HCT116 (cell line): ENCODE measurements around the gene ACSM5. TPM values are rescaled to one million over a fixed set of nuclear protein-coding genes. Genes with fewer than 3 reads are reported as not detected.

ENCODE experiments used
- ATAC-seq: fragments of 200-7000 bp; cut with Tn5 transposase; 2 replicates; pipeline ENCODE4 v1.9.1; 2020; ENCODE audit warnings: mild to moderate bottlenecking, moderate library complexity
- BruUV-seq: library from RNA; stranded (reverse); fragments of 400-500 nt; replicated peaks from 2 replicates; lab custom pipeline; 2021; lab: Mats Ljungman, UMichigan
- CTCF ChIA-PET: fragments of 300-600 bp; sonication (Branson Sonifier 250); formaldehyde crosslinking; loops from one replicate; lab custom pipeline; 2021; ENCODE audit warnings: antibody characterized with exemption; lab: Charles Lee
- POLR2A ChIA-PET: fragments of 300-600, 350-600 bp; sonication (Branson Sonifier 250); formaldehyde crosslinking; loops from one replicate; lab custom pipeline; 2021; ENCODE audit warnings: antibody characterized with exemption; lab: Charles Lee
- RAD21 ChIA-PET, 2 experiments: fragments of 300-600 bp; sonication (Branson Sonifier 250); formaldehyde crosslinking; loops; one replicate each; lab custom pipeline; 2023; ENCODE audit warnings: low total read pairs in 2 of 2; ENCODE audit not compliant: uncharacterized antibody in 2 of 2, unreplicated experiment in 2 of 2, low non-redundant PET in 1 of 2; lab: Charles Lee
- DNase-seq: peaks from one replicate; pipeline ENCODE4 v3.0.0-alpha.2; 2010; ENCODE audit warnings: low read depth, low spot score
- H2AFZ ChIP-seq: fragments of 200-600 bp; shearing (Covaris generic), sonication (generic); 2 replicates; pipeline ENCODE4 v1.6.1; 2017; ENCODE audit warnings: low read depth, mixed run types, mixed read lengths, antibody characterized with exemption, low read length; ENCODE audit not compliant: poor library complexity, severe bottlenecking
- H3K27ac ChIP-seq: 2 replicates; pipeline ENCODE4 v1.5.1; 2012; ENCODE audit warnings: low read depth, low read length
- H3K27me3 ChIP-seq: fragments of 200-600 bp; sonication (generic); 2 replicates; pipeline ENCODE4 v1.6.1; 2016; ENCODE audit warnings: mixed run types, low read length, mixed read lengths; ENCODE audit not compliant: insufficient read depth
- H3K36me3 ChIP-seq, 2 experiments: fragments of 200-500 bp in 1 of 2; fragments of 200-600 bp in 1 of 2; sonication (Bioruptor generic) in 1 of 2; sonication (generic) in 1 of 2; 2 replicates each; pipeline versions ENCODE4 v1.5.1 to v1.6.1; 2014 to 2016; ENCODE audit warnings: low read length in 2 of 2, inconsistent platforms in 1 of 2, mixed read lengths in 1 of 2, mixed run types in 1 of 2; ENCODE audit not compliant: insufficient read depth in 2 of 2, control insufficient read depth in 1 of 2
- H3K4me1 ChIP-seq, 2 experiments: fragments of 200-600 bp in 1 of 2; sonication (generic) in 1 of 2; 2 replicates each; pipeline versions ENCODE4 v1.5.1 to v1.6.1; 2012 to 2017; ENCODE audit warnings: low read length in 2 of 2, inconsistent platforms in 1 of 2, mild to moderate bottlenecking in 1 of 2, mixed read lengths in 1 of 2, mixed run types in 1 of 2, moderate library complexity in 1 of 2; ENCODE audit not compliant: insufficient read depth in 2 of 2, control insufficient read depth in 1 of 2
- H3K4me2 ChIP-seq: fragments of 200-600 bp; sonication (generic); 2 replicates; pipeline ENCODE4 v1.6.1; 2017; ENCODE audit warnings: mixed run types, low read length, mixed read lengths
- H3K4me3 ChIP-seq, 2 experiments: fragments of 200-600 bp in 1 of 2; sonication (generic) in 1 of 2; replicated peaks in 1 of 2; 2 replicates each; pipeline ENCODE4 v1.5.1; 2011 to 2016; ENCODE audit warnings: low read length in 2 of 2, control low read depth in 1 of 2, low read depth in 1 of 2, mild to moderate bottlenecking in 1 of 2, mixed read lengths in 1 of 2, mixed run types in 1 of 2
- H3K79me2 ChIP-seq: fragments of 200-600 bp; sonication (generic); 2 replicates; pipeline ENCODE4 v1.6.1; 2017; ENCODE audit warnings: mild to moderate bottlenecking, mixed run types, low read length, moderate library complexity, mixed read lengths; ENCODE audit not compliant: insufficient read depth
- H3K9ac ChIP-seq: fragments of 200-600 bp; sonication (generic); 2 replicates; pipeline ENCODE4 v1.6.1; 2016; ENCODE audit warnings: low read length, mixed read lengths
- H3K9me2 ChIP-seq: fragments of 200-600 bp; sonication (generic), shearing (Covaris generic); 2 replicates; pipeline ENCODE4 v1.6.1; 2017; ENCODE audit warnings: mixed run types, mild to moderate bottlenecking, moderate library complexity; ENCODE audit not compliant: insufficient read depth
- H3K9me3 ChIP-seq, 2 experiments: fragments of 200-500 bp in 1 of 2; fragments of 200-600 bp in 1 of 2; sonication (Bioruptor generic) in 1 of 2; sonication (generic) in 1 of 2; 2 replicates each; pipeline ENCODE4 v1.6.1; 2014 to 2017; ENCODE audit warnings: low read length in 2 of 2, mixed read lengths in 2 of 2, inconsistent platforms in 1 of 2, low read depth in 1 of 2, mild to moderate bottlenecking in 1 of 2, mixed run types in 1 of 2, moderate library complexity in 1 of 2; ENCODE audit not compliant: control insufficient read depth in 1 of 2, insufficient read depth in 1 of 2
- H4K20me1 ChIP-seq: fragments of 200-600 bp; sonication (generic), shearing (Covaris generic); 2 replicates; pipeline ENCODE4 v1.6.1; 2017; ENCODE audit warnings: mixed run types, mild to moderate bottlenecking, moderate library complexity; ENCODE audit not compliant: insufficient read depth
- ATF3 ChIP-seq: IDR thresholded peaks from 2 replicates; pipeline ENCODE4 v1.6.1; 2012
- CBX3 ChIP-seq: IDR thresholded peaks from 2 replicates; pipeline ENCODE4 v1.6.1; 2012; ENCODE audit warnings: low read depth
- ELF1 ChIP-seq: IDR thresholded peaks from 2 replicates; pipeline ENCODE4 v1.6.1; 2012; ENCODE audit warnings: low read depth, borderline replicate concordance
- EZH2phosphoT487 ChIP-seq: fragments of 200-600 bp; IDR thresholded peaks from 2 replicates; pipeline ENCODE4 v1.6.1; 2018; ENCODE audit warnings: antibody characterized with exemption, borderline replicate concordance
- FOSL1 ChIP-seq: IDR thresholded peaks from 2 replicates; pipeline ENCODE4 v1.6.1; 2012; ENCODE audit warnings: low read depth
- POLR2A ChIP-seq: IDR thresholded peaks from 2 replicates; pipeline ENCODE4 v1.7.0; 2011; ENCODE audit warnings: borderline replicate concordance; ENCODE audit not compliant: insufficient read depth, insufficient read length; ENCODE audit errors: extremely low read depth
- POLR2AphosphoS5 ChIP-seq: IDR thresholded peaks from 2 replicates; pipeline ENCODE4 v1.6.1; 2011; ENCODE audit warnings: mild to moderate bottlenecking, low read depth, low read length, moderate library complexity
- RAD21 ChIP-seq: IDR thresholded peaks from 2 replicates; pipeline ENCODE4 v1.6.1; 2012; ENCODE audit warnings: low read depth, mild to moderate bottlenecking
- SIN3A ChIP-seq: IDR thresholded peaks from 2 replicates; pipeline ENCODE4 v1.6.1; 2012; ENCODE audit warnings: low read depth
- SP1 ChIP-seq: IDR thresholded peaks from 2 replicates; pipeline ENCODE4 v1.6.1; 2012; ENCODE audit warnings: low read depth
- ZFX ChIP-seq: fragments of 450-650 bp; IDR thresholded peaks from 2 replicates; pipeline ENCODE4 v1.6.1; 2017
- ZNF274 ChIP-seq: fragments of 200-500 bp; sonication (Bioruptor generic); IDR thresholded peaks from 2 replicates; pipeline ENCODE4 v1.6.1; 2014; ENCODE audit warnings: mild to moderate bottlenecking, low read depth, low read length, inconsistent platforms
- intact Hi-C: fragments of 100-400 bp; cut with micrococcal nuclease; formaldehyde crosslinking; loops from 2 replicates; pipeline ENCODE4 v1.10.0; 2022
- total RNA-seq: library from RNA; stranded (reverse); gene quantifications from one replicate; pipeline ENCODE4 v1.2.1, GENCODE V29; 2021; ENCODE audit not compliant: unreplicated experiment
- TF ChIP-seq, protein P1 (sequence below), 3 experiments: fragments of 200-600 bp in 1 of 3; sonication (generic) in 1 of 3; IDR thresholded peaks in 2 of 3; conservative IDR thresholded peaks in 1 of 3; 2 replicates each; pipeline ENCODE4 v1.5.1; 2012 to 2017; ENCODE audit warnings: low read depth in 2 of 3, low read length in 2 of 3, antibody characterized with exemption in 1 of 3, borderline replicate concordance in 1 of 3, control low read depth in 1 of 3, mild to moderate bottlenecking in 1 of 3, mixed read lengths in 1 of 3, mixed run types in 1 of 3, moderate library complexity in 1 of 3; ENCODE audit not compliant: insufficient read depth in 1 of 3
- TF ChIP-seq, protein P2 (sequence below): IDR thresholded peaks from 2 replicates; pipeline ENCODE4 v1.6.1; 2011; ENCODE audit warnings: mild to moderate bottlenecking, low read length, moderate library complexity; ENCODE audit not compliant: insufficient replicate concordance; ENCODE audit errors: extremely low read depth

The ACSM5 gene
- total RNA-seq, 1 experiment from 2014 or later, result not detected

DNA sequence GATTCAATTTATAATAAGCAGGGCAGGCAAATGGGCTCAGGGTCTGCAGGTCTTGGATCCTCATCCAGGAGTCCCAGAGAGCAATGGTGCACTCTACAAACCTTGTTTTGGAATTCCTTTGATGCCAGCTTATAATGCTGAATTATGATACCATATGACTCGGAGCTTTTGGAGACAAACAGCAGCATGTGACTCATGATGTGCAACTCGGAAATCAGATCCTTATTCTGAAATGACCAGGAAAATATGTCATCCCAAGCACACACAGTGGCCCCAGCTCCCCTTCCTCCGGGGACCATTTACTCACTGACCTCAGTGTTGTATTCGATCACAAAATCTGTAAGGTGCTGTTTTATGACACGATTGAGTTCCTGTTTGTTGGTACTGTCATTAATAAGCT is 36.6 kb upstream of the ACSM5 start:
- DNase-seq, result no peak
- intact Hi-C loops, result no loop called here

More for the DNA sequence above, 36.6 kb upstream of the ACSM5 start:
- H3K9ac ChIP-seq, result no peak overlapping the region
- ChIA-PET RAD21 (no interaction called here), CTCF (interaction anchor here (0.7 to 1.4 kb wide), 3 partner anchors 11 to 466 kb away, joined by 3 to 4 read pairs (median 3); no protein-coding TSS in a partner anchor), POLR2A (no interaction called here)
- no peak for ATAC-seq
- no peaks in the 10 kb centered on the region for H3K4me1 ChIP-seq
- peaks cover 47% of the 10 kb centered on the region for H3K27me3 ChIP-seq
- H3K36me3 ChIP-seq, result no peaks in the 10 kb centered on the region
- H3K27ac ChIP-seq, result no peak overlapping the region
- TF ChIP-seq ZFX (no peak), FOSL1 (no peak), SIN3A (no peak), ATF3 (no peak), EZH2phosphoT487 (no peak), CBX3 (no peak), RAD21 (no peak), SP1 (no peak), ZNF274 (no peak), POLR2A (no peak), ELF1 (no peak), POLR2AphosphoS5 (no peak)
- TF ChIP-seq, protein P1, sequence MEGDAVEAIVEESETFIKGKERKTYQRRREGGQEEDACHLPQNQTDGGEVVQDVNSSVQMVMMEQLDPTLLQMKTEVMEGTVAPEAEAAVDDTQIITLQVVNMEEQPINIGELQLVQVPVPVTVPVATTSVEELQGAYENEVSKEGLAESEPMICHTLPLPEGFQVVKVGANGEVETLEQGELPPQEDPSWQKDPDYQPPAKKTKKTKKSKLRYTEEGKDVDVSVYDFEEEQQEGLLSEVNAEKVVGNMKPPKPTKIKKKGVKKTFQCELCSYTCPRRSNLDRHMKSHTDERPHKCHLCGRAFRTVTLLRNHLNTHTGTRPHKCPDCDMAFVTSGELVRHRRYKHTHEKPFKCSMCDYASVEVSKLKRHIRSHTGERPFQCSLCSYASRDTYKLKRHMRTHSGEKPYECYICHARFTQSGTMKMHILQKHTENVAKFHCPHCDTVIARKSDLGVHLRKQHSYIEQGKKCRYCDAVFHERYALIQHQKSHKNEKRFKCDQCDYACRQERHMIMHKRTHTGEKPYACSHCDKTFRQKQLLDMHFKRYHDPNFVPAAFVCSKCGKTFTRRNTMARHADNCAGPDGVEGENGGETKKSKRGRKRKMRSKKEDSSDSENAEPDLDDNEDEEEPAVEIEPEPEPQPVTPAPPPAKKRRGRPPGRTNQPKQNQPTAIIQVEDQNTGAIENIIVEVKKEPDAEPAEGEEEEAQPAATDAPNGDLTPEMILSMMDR (IDR thresholded peaks at IDR 0.05 in 2 of 3, conservative IDR thresholded peaks at IDR 0.05 in 1 of 3; ENCODE audit: borderline replicate concordance in 1 of 3, insufficient read depth in 1 of 3, low read depth in 2 of 3, low read length in 2 of 3), result no peak
- TF ChIP-seq, protein P2, sequence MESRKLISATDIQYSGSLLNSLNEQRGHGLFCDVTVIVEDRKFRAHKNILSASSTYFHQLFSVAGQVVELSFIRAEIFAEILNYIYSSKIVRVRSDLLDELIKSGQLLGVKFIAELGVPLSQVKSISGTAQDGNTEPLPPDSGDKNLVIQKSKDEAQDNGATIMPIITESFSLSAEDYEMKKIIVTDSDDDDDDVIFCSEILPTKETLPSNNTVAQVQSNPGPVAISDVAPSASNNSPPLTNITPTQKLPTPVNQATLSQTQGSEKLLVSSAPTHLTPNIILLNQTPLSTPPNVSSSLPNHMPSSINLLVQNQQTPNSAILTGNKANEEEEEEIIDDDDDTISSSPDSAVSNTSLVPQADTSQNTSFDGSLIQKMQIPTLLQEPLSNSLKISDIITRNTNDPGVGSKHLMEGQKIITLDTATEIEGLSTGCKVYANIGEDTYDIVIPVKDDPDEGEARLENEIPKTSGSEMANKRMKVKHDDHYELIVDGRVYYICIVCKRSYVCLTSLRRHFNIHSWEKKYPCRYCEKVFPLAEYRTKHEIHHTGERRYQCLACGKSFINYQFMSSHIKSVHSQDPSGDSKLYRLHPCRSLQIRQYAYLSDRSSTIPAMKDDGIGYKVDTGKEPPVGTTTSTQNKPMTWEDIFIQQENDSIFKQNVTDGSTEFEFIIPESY, result no peak
- H3K9me2 ChIP-seq, result no peaks in the 10 kb centered on the region
- no peak overlapping the region for H3K4me2 ChIP-seq
- no peaks in the 10 kb centered on the region for H4K20me1 ChIP-seq
- H3K4me3 ChIP-seq, result no peak overlapping the region
- BruUV-seq, result no TSS peak
- H3K79me2 ChIP-seq, result no peaks in the 10 kb centered on the region
- H3K9me3 ChIP-seq, result no peaks in the 10 kb centered on the region
- H2AFZ ChIP-seq, result no peak overlapping the region
